CD4-positive, alpha-beta memory T cell (primary cell): ENCODE measurements around the gene PRAC1. TPM values are rescaled to one million over a fixed set of nuclear protein-coding genes. Genes with fewer than 3 reads are reported as not detected.

ENCODE experiments used
- CTCF ChIA-PET: fragments of 350-600 bp; sonication (Branson Sonifier 250); formaldehyde crosslinking; loops from one replicate; lab custom pipeline; 2021; ENCODE audit warnings: inconsistent platforms; ENCODE audit not compliant: partially characterized antibody; lab: Charles Lee
- POLR2A ChIA-PET: fragments of 350-600 bp; sonication (Branson Sonifier 250); formaldehyde crosslinking; loops from one replicate; lab custom pipeline; 2021; ENCODE audit not compliant: partially characterized antibody; lab: Charles Lee
- DNase-seq, 5 donors: peaks; one replicate each; pipeline versions ENCODE4 v3.0.0 to v3.0.0-alpha.2; 2020 to 2022; ENCODE audit warnings: mixed read lengths in 1 of 5
- H3K27ac ChIP-seq: one replicate; pipeline ENCODE4 v1.7.0; 2013; ENCODE audit warnings: low read depth, low read length
- H3K27me3 ChIP-seq: 2 replicates; pipeline ENCODE4 v1.7.0; 2013; ENCODE audit warnings: mild to moderate bottlenecking, low read length, moderate library complexity; ENCODE audit not compliant: insufficient read depth
- H3K36me3 ChIP-seq: 2 replicates; pipeline ENCODE4 v1.7.0; 2013; ENCODE audit warnings: mild to moderate bottlenecking, low read length, moderate library complexity; ENCODE audit not compliant: insufficient read depth
- H3K4me1 ChIP-seq: 2 replicates; pipeline ENCODE4 v1.7.0; 2013; ENCODE audit warnings: mild to moderate bottlenecking, low read length, moderate library complexity; ENCODE audit not compliant: insufficient read depth
- H3K4me3 ChIP-seq, 2 donors: one replicate each; pipeline ENCODE4 v1.7.0; 2013; ENCODE audit warnings: low read length in 2 of 2, mild to moderate bottlenecking in 1 of 2
- H3K9me3 ChIP-seq, 2 donors: one replicate each; pipeline ENCODE4 v1.7.0; 2013; ENCODE audit warnings: low read length in 2 of 2, control low read depth in 1 of 2; ENCODE audit not compliant: control insufficient read depth in 1 of 2
- H3K27ac Mint-ChIP-seq, 7 donors: one replicate each; pipeline ENCODE4 v1.8.0; 2020 to 2021; ENCODE audit warnings: mixed read lengths in 7 of 7, mild to moderate bottlenecking in 6 of 7, inconsistent platforms in 3 of 7, moderate library complexity in 3 of 7
- H3K27me3 Mint-ChIP-seq, 2 donors: one replicate each; pipeline ENCODE4 v1.8.0; 2020 to 2021; ENCODE audit warnings: mixed read lengths in 2 of 2
- H3K36me3 Mint-ChIP-seq, 2 donors: one replicate each; pipeline ENCODE4 v1.8.0; 2020 to 2021; ENCODE audit warnings: mixed read lengths in 2 of 2, inconsistent platforms in 1 of 2, mild to moderate bottlenecking in 1 of 2
- H3K4me1 Mint-ChIP-seq, 4 donors: one replicate each; pipeline ENCODE4 v1.8.0; 2020 to 2021; ENCODE audit warnings: mixed read lengths in 4 of 4, mild to moderate bottlenecking in 1 of 4
- H3K4me3 Mint-ChIP-seq, 8 donors: one replicate each; pipeline ENCODE4 v1.8.0; 2020 to 2021; ENCODE audit warnings: mixed read lengths in 8 of 8, mild to moderate bottlenecking in 7 of 8, moderate library complexity in 6 of 8, inconsistent platforms in 3 of 8
- H3K9me3 Mint-ChIP-seq, 8 donors: one replicate each; pipeline ENCODE4 v1.8.0; 2020 to 2021; ENCODE audit warnings: mixed read lengths in 8 of 8, mild to moderate bottlenecking in 5 of 8, inconsistent platforms in 3 of 8, moderate library complexity in 1 of 8
- intact Hi-C: fragments of 100-400 bp; cut with micrococcal nuclease; formaldehyde crosslinking; loops from one replicate; pipeline ENCODE4 v1.15.1; 2023
- polyA plus RNA-seq, 2 donors: library from polyadenylated mRNA; unstranded; fragments of 300-500 nt; fragmentation: Illumina TruSeq; gene quantifications; one replicate each; pipeline ENCODE4 v1.2.3, GENCODE V29; 2021
- total RNA-seq, 2 experiments: library from RNA; stranded (reverse); gene quantifications; one replicate each; pipeline ENCODE4 v1.2.3, GENCODE V29; 2021

Gene PRAC1
- total and polyA plus RNA-seq, 4 experiments from 2014 or later, result not detected

DNA sequence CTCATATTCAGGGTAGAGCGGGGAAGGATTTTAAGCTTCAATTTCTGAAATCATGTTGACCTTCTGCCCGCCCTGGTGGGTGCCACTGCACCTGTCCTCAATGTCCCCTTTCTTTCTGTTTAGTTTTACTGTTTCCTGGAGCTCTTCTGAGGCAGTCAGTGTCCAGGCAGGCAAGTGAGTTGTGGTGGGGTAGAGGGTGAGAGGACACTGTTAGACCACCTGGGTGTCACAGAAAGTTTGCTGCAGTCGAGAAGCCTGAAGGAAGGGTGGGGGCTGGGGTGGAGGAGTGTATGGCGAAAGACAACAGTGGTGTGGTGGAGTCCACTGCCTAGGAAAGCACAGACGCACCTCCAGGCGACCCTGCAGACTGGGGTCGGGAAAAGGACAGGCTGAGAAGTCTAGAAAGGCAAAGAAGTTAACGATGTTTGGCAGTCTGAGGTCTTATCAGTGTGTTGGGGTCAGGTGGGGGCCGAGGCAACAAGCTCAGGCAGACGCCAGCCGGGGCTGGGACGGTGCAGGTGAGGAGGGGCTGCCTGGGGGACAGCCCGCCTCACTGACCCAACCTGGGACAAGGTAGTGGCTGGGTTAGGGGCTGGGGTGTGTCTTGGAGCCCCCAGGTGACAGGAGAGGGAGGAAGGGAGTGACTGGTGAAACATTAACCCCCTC, 29.5 kb upstream of the PRAC1 start:
- Mint-ChIP-seq H3K4me1 (peaks cover 2 to 33% (median 23%) of the 10 kb centered on the region in 4 donors), H3K27ac (no peak overlapping the region), H3K36me3 (no peaks in the 10 kb centered on the region), H3K27me3 (peaks cover 66% of the 10 kb centered on the region in 2 donors), H3K4me3 (no peak overlapping the region), H3K9me3 (peaks cover 0 to 14% (median 3%) of the 10 kb centered on the region in 8 donors)
- peaks cover 24% of the 10 kb centered on the region for H3K4me1 ChIP-seq
- no peaks in the 10 kb centered on the region for H3K36me3 ChIP-seq
- CTCF ChIA-PET, result interaction anchor here (1.1 to 1.3 kb wide), 3 partner anchors 52 to 132 kb away, joined by 3 read pairs; no protein-coding TSS in a partner anchor
- no peak overlapping the region for H3K27ac ChIP-seq
- H3K9me3 ChIP-seq, result no peaks in the 10 kb centered on the region
- peaks cover 91% of the 10 kb centered on the region for H3K27me3 ChIP-seq
- intact Hi-C loops, result loop anchor here (2.0 to 5.0 kb wide), 2 partner anchors 17 to 35 kb away; no protein-coding TSS in a partner anchor
- DNase-seq, result no peak
- H3K4me3 ChIP-seq, result no peak overlapping the region
- POLR2A ChIA-PET, result interaction anchor here (1.0 kb wide), 1 partner anchor 32 kb away, joined by 3 read pairs; no protein-coding TSS in a partner anchor

- Mint-ChIP-seq H3K4me3 (peak overlapping the region in 1 of 8 donors; percentile 5), H3K4me1 (peaks cover 6 to 39% (median 27%) of the 10 kb centered on the region in 4 donors), H3K27ac (peak overlapping the region in 1 of 7 donors; percentile 56), H3K9me3 (peaks cover 0 to 14% (median 3%) of the 10 kb centered on the region in 8 donors), H3K27me3 (peaks cover 69 to 71% of the 10 kb centered on the region in 2 donors), H3K36me3 (no peaks in the 10 kb centered on the region)
- Histone ChIP-seq H3K9me3 (no peaks in the 10 kb centered on the region), H3K4me3 (no peak overlapping the region), H3K27ac (no peak overlapping the region), H3K27me3 (peaks cover 98% of the 10 kb centered on the region), H3K4me1 (peaks cover 28% of the 10 kb centered on the region), H3K36me3 (no peaks in the 10 kb centered on the region)
- ChIA-PET CTCF (interaction anchor here (1.1 to 1.3 kb wide), 3 partner anchors 53 to 133 kb away, joined by 3 read pairs; no protein-coding TSS in a partner anchor), POLR2A (no interaction called here)
- intact Hi-C loops, result loop anchor here (2.0 to 5.0 kb wide), 2 partner anchors 16 to 34 kb away; no protein-coding TSS in a partner anchor
- DNase-seq, result no peak
Measured at GRCh38 chr17:48751172-48751571, 28.9 kb upstream of the PRAC1 start.

GRCh38 chr17:48749621-48750553, 27.6 kb upstream of the PRAC1 start:
- H3K27ac ChIP-seq, result no peak overlapping the region
- H3K9me3 ChIP-seq, result no peaks in the 10 kb centered on the region
- H3K4me1 ChIP-seq, result peaks cover 25% of the 10 kb centered on the region
- Mint-ChIP-seq H3K36me3 (no peaks in the 10 kb centered on the region), H3K27ac (peak overlapping the region in 2 of 7 donors; percentile 40 to 59), H3K27me3 (peaks cover 71% of the 10 kb centered on the region in 2 donors), H3K4me1 (peaks cover 11 to 36% (median 29%) of the 10 kb centered on the region in 4 donors), H3K4me3 (peak overlapping the region in 1 of 8 donors; percentile 26), H3K9me3 (peaks cover 0 to 15% (median 3%) of the 10 kb centered on the region in 8 donors)
- no peak for DNase-seq
- no peak overlapping the region for H3K4me3 ChIP-seq
- ChIA-PET CTCF (no interaction called here), POLR2A (interaction anchor here (0.5 kb wide), 1 partner anchor 9 kb away, joined by 3 read pairs; no protein-coding TSS in a partner anchor)
- H3K36me3 ChIP-seq, result no peaks in the 10 kb centered on the region
- peaks cover 97% of the 10 kb centered on the region for H3K27me3 ChIP-seq
- intact Hi-C loops, result loop anchor here (2.0 to 5.0 kb wide), 2 partner anchors 15 to 33 kb away; no protein-coding TSS in a partner anchor

DNA sequence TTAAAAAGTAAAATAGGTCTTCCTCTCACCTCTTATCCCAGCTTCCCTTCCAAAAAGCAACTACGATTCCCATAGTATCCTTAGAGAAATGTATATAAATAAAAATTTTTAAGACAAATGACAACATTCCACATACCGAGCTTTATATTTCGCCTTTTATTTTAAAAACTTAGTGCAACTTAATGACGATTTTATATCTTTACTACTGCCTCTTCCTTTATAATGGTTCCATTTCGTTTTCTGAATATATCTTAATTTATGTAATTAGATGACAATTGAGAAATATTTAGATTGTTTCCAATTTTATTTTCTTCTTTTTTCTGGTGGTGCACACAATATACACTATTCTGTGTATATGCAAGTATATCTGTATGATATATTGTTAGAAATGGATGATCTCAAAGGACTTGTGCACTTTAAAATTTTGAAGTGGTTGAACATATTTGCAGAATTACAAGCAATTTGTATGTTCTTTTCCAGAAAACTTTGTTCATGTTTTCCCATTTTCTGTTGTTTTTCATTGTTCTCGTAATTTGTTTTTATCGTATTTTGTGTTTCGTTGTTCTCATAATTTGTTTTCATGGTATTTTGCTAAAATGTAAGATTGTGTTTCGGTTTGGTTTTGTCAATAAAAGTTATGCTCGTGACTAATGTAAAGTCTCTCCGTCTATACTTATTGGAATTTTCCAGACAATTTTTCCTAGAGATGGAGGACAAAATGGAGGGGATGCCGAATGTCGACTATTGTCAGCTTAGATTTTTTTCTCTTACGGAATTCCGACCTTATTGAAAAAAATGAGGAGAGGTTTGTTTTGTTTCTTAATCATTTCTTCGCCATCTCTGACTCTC, 26.6 kb upstream of the PRAC1 start:
- Histone ChIP-seq H3K4me1 (peaks cover 15% of the 10 kb centered on the region), H3K4me3 (no peak overlapping the region), H3K27ac (no peak overlapping the region), H3K27me3 (peaks cover 95% of the 10 kb centered on the region), H3K9me3 (no peaks in the 10 kb centered on the region), H3K36me3 (no peaks in the 10 kb centered on the region)
- Mint-ChIP-seq H3K27ac (peak overlapping the region in 3 of 7 donors; percentile 40 to 59 (median 47)), H3K36me3 (no peaks in the 10 kb centered on the region), H3K27me3 (peaks cover 70 to 71% of the 10 kb centered on the region in 2 donors), H3K4me1 (peaks cover 11 to 29% (median 24%) of the 10 kb centered on the region in 4 donors), H3K4me3 (peak overlapping the region in 2 of 8 donors; percentile 25 to 26), H3K9me3 (peaks cover 0 to 15% (median 3%) of the 10 kb centered on the region in 8 donors)
- POLR2A ChIA-PET, result no interaction called here
- no peak for DNase-seq
- CTCF ChIA-PET, result no interaction called here
- intact Hi-C loops, result no loop called here

DNA sequence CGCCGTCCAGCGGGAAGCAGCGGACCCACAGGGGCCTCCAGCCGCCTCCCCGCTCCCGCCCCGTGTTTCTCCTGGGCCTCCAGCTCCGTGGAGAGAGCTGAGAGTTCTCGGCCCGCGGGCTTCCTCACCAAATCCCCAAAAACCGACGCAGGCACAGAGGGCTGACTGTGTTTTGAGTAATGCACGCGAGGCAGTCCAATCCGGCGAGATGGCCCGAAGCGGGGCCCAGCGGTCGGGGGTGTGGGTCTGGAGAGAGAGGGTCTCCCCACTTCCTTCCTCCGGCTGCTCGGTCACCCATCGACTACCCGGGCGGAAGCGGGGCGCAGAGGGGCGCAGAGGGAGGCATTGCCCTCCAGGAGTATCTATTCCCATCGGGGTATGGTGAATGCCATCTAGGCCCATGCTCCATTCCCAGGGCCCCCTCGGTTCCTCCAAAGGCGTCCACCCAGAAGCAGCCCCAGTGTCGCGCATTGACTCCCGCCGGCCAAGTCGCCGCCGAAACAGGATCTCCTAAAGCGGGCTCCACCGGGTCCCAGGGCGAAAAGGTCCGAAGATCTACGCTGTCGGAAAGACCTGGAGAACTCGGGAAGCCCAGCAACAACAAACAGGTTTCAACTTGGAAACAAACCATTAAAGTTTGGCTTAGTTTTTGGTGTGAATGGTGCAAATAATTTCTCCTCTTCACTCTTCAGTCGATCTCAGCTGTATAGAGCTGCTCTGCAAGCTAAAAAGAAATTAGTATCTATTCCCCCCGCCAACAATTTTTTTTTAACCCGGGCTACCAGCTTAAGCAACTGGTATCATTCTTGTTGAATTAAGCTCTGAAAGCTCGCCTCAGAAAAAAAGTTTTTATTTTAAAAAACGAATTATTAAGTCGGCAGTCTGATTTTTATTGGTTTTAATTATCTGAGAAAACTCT, 25.4 kb upstream of the PRAC1 start:
- H3K27me3 ChIP-seq, result peaks cover 88% of the 10 kb centered on the region
- ChIA-PET CTCF (interaction anchor here (1.1 kb wide), 1 partner anchor 22 kb away, joined by 3 read pairs; no protein-coding TSS in a partner anchor), POLR2A (interaction anchor here (1.2 to 2.5 kb wide), 2 partner anchors 10 to 24 kb away, joined by 3 to 8 read pairs; no protein-coding TSS in a partner anchor)
- no peaks in the 10 kb centered on the region for H3K36me3 ChIP-seq
- H3K9me3 ChIP-seq, result no peaks in the 10 kb centered on the region
- Mint-ChIP-seq H3K27me3 (peaks cover 70% of the 10 kb centered on the region in 2 donors), H3K27ac (no peak overlapping the region), H3K9me3 (peaks cover 0 to 15% (median 4%) of the 10 kb centered on the region in 8 donors), H3K36me3 (no peaks in the 10 kb centered on the region), H3K4me1 (peaks cover 11 to 22% (median 15%) of the 10 kb centered on the region in 4 donors), H3K4me3 (no peak overlapping the region)
- H3K4me3 ChIP-seq, result no peak overlapping the region
- peaks cover 12% of the 10 kb centered on the region for H3K4me1 ChIP-seq
- H3K27ac ChIP-seq, result no peak overlapping the region
- intact Hi-C loops, result no loop called here
- no peak for DNase-seq
